Neuron (in vitro differentiated cells): Measurements from ENCODE around the gene NHLRC4.

ENCODE experiments used
- H2AFZ ChIP-seq: one replicate; pipeline ENCODE4 v1.6.1; 2013; ENCODE audit warnings: low read depth, mild to moderate bottlenecking, inconsistent platforms, low read length, moderate library complexity
- H3K27me3 ChIP-seq: one replicate; pipeline ENCODE4 v1.6.1; 2013; ENCODE audit warnings: low read length; ENCODE audit not compliant: insufficient read depth
- H3K36me3 ChIP-seq: one replicate; pipeline ENCODE4 v1.6.1; 2013; ENCODE audit warnings: low read length; ENCODE audit not compliant: insufficient read depth
- H3K4me1 ChIP-seq: one replicate; pipeline ENCODE4 v1.6.1; 2013; ENCODE audit warnings: low read length; ENCODE audit not compliant: insufficient read depth
- H3K4me3 ChIP-seq: 2 replicates; pipeline ENCODE4 v1.5.1; 2013; ENCODE audit warnings: mild to moderate bottlenecking, low read length, moderate library complexity
- H3K9me3 ChIP-seq: one replicate; pipeline ENCODE4 v1.6.1; 2013; ENCODE audit warnings: low read length

NHLRC4 gene

GRCh38 chr16:553601-554296 is 13.1 kb upstream of the NHLRC4 start:
- H3K4me3 ChIP-seq: no peak overlapping the region
- H3K36me3 ChIP-seq: peaks cover 23% of the 10 kb centered on the region
- H3K4me1 ChIP-seq: peaks cover 19% of the 10 kb centered on the region
- peaks cover 9% of the 10 kb centered on the region for H3K27me3 ChIP-seq
- no peaks in the 10 kb centered on the region for H3K9me3 ChIP-seq
- no peak overlapping the region for H2AFZ ChIP-seq

GRCh38 chr16:554297-554621 is 12.5 kb upstream of the NHLRC4 start:
- Histone ChIP-seq H3K4me3 (no peak overlapping the region), H3K9me3 (no peaks in the 10 kb centered on the region), H2AFZ (no peak overlapping the region), H3K36me3 (peaks cover 21% of the 10 kb centered on the region), H3K4me1 (peaks cover 19% of the 10 kb centered on the region), H3K27me3 (peaks cover 14% of the 10 kb centered on the region)

- Histone ChIP-seq H3K36me3 (peaks cover 20% of the 10 kb centered on the region), H3K4me3 (no peak overlapping the region), H3K4me1 (peaks cover 22% of the 10 kb centered on the region)
Observed at GRCh38 chr16:554640-555365, 12.0 kb upstream of the NHLRC4 start.

GRCh38 chr16:555528-556473 is 11.0 kb upstream of the NHLRC4 start:
- Histone ChIP-seq H3K27me3 (peaks cover 23% of the 10 kb centered on the region), H3K9me3 (no peaks in the 10 kb centered on the region), H3K36me3 (peaks cover 17% of the 10 kb centered on the region), H2AFZ (no peak overlapping the region), H3K4me1 (peaks cover 22% of the 10 kb centered on the region), H3K4me3 (no peak overlapping the region)

More at GRCh38 chr16:554640-555365, 12.0 kb upstream of the NHLRC4 start:
- Histone ChIP-seq H3K9me3 (no peaks in the 10 kb centered on the region), H3K27me3 (peaks cover 19% of the 10 kb centered on the region), H2AFZ (no peak overlapping the region)

- no peaks in the 10 kb centered on the region for H3K9me3 ChIP-seq
- no peak overlapping the region for H2AFZ ChIP-seq
- no peak overlapping the region for H3K4me3 ChIP-seq
Observed at GRCh38 chr16:556474-557173, 10.2 kb upstream of the NHLRC4 start.

GRCh38 chr16:557463-558297 is 9.1 kb upstream of the NHLRC4 start:
- peaks cover 4% of the 10 kb centered on the region for H3K36me3 ChIP-seq
- H3K4me3 ChIP-seq: no peak overlapping the region
- H3K27me3 ChIP-seq: peaks cover 40% of the 10 kb centered on the region
- no peak overlapping the region for H2AFZ ChIP-seq
- no peaks in the 10 kb centered on the region for H3K9me3 ChIP-seq
- peaks cover 22% of the 10 kb centered on the region for H3K4me1 ChIP-seq

More at GRCh38 chr16:556474-557173, 10.2 kb upstream of the NHLRC4 start:
- peaks cover 12% of the 10 kb centered on the region for H3K36me3 ChIP-seq
- H3K4me1 ChIP-seq: peaks cover 22% of the 10 kb centered on the region
- H3K27me3 ChIP-seq: peaks cover 30% of the 10 kb centered on the region

GRCh38 chr16:558298-559020 is 8.3 kb upstream of the NHLRC4 start:
- no peaks in the 10 kb centered on the region for H3K9me3 ChIP-seq
- H2AFZ ChIP-seq: no peak overlapping the region
- no peak overlapping the region for H3K4me3 ChIP-seq
- H3K4me1 ChIP-seq: peaks cover 22% of the 10 kb centered on the region
- H3K36me3 ChIP-seq: no peaks in the 10 kb centered on the region
- peaks cover 41% of the 10 kb centered on the region for H3K27me3 ChIP-seq

GRCh38 chr16:559021-559380 is 7.8 kb upstream of the NHLRC4 start:
- no peak overlapping the region for H3K4me3 ChIP-seq
- H3K4me1 ChIP-seq: peaks cover 19% of the 10 kb centered on the region
- H3K9me3 ChIP-seq: no peaks in the 10 kb centered on the region
- H2AFZ ChIP-seq: no peak overlapping the region
- peaks cover 41% of the 10 kb centered on the region for H3K27me3 ChIP-seq
- H3K36me3 ChIP-seq: no peaks in the 10 kb centered on the region

- Histone ChIP-seq H3K4me3 (no peak overlapping the region), H3K36me3 (no peaks in the 10 kb centered on the region), H3K4me1 (peaks cover 14% of the 10 kb centered on the region), H3K9me3 (no peaks in the 10 kb centered on the region), H3K27me3 (peaks cover 41% of the 10 kb centered on the region), H2AFZ (no peak overlapping the region)
Observed at GRCh38 chr16:559411-560203, 7.2 kb upstream of the NHLRC4 start.

- Histone ChIP-seq H3K4me3 (no peak within 1 kb of the TSS), H2AFZ (no peak within 1 kb of the TSS), H3K36me3 (no peaks in the 10 kb centered on the region), H3K27me3 (peaks cover 41% of the 10 kb centered on the region), H3K4me1 (peaks cover 14% of the 10 kb centered on the region), H3K9me3 (no peaks in the 10 kb centered on the region)
Observed at GRCh38 chr16:560204-560700, 6.6 kb upstream of the NHLRC4 start, which contains the start of gene PRR35. Gene PRR35, plus strand, starts transcription at chr16:560394. Its CDS starts 2,901 bp downstream, at chr16:563295.
